ENCODE results near the gene CCNYL1.

Gene CCNYL1

GRCh38 chr2:207782238-207783030 lies 71.0 kb downstream of the CCNYL1 start:
- Mint-ChIP-seq H3K27me3 (ENCODE audit: low read depth) (peaks cover 20% of the 10 kb centered on the region), H3K9me3 (no peaks in the 10 kb centered on the region), H3K4me3 (no peak overlapping the region), H3K36me3 (ENCODE audit: low read depth) (no peaks in the 10 kb centered on the region), H3K4me1 (no peaks in the 10 kb centered on the region), H3K27ac (no peak overlapping the region)
- TF ChIP-seq, protein P1, sequence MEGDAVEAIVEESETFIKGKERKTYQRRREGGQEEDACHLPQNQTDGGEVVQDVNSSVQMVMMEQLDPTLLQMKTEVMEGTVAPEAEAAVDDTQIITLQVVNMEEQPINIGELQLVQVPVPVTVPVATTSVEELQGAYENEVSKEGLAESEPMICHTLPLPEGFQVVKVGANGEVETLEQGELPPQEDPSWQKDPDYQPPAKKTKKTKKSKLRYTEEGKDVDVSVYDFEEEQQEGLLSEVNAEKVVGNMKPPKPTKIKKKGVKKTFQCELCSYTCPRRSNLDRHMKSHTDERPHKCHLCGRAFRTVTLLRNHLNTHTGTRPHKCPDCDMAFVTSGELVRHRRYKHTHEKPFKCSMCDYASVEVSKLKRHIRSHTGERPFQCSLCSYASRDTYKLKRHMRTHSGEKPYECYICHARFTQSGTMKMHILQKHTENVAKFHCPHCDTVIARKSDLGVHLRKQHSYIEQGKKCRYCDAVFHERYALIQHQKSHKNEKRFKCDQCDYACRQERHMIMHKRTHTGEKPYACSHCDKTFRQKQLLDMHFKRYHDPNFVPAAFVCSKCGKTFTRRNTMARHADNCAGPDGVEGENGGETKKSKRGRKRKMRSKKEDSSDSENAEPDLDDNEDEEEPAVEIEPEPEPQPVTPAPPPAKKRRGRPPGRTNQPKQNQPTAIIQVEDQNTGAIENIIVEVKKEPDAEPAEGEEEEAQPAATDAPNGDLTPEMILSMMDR (IDR thresholded peaks at IDR 0.05; ENCODE audit: unreplicated experiment in 3 of 3): no peak

DNA sequence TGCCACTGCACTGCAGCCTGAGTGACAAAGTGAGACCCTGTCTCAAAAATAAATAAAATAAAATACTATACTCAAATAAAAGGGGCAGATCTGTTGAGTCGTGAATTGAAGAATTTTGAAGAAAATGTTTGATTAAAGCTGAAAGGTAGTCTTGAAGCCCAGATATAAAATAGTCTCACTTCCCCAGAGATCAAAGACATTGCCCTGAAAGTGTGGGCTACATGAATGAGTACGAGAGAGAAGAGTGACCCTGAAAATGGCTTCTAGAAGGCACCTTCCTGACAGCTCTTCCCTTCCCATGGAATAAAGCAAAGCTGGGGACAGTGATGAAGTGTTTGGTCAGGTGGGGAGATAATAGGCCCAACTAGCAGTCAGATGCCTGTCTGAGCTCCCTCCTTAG lies 72.1 kb downstream of the CCNYL1 start:
- H3K27me3 Mint-ChIP-seq (ENCODE audit: low read depth): peaks cover 16% of the 10 kb centered on the region
- H3K27ac Mint-ChIP-seq: no peak overlapping the region

GRCh38 chr2:207784898-207785297 lies 73.5 kb downstream of the CCNYL1 start:
- H3K27me3 Mint-ChIP-seq (ENCODE audit: low read depth): peaks cover 16% of the 10 kb centered on the region
- H3K36me3 Mint-ChIP-seq (ENCODE audit: low read depth): no peaks in the 10 kb centered on the region
- TF ChIP-seq, protein P1 (IDR thresholded peaks at IDR 0.05; ENCODE audit: unreplicated experiment in 3 of 3): no peak
- H3K4me1 Mint-ChIP-seq: no peaks in the 10 kb centered on the region
- no peaks in the 10 kb centered on the region for H3K9me3 Mint-ChIP-seq
- no peak overlapping the region for H3K4me3 Mint-ChIP-seq
- H3K27ac Mint-ChIP-seq: no peak overlapping the region

More for the DNA sequence above, 72.1 kb downstream of the CCNYL1 start:
- TF ChIP-seq, protein P1 (IDR thresholded peaks at IDR 0.05; ENCODE audit: unreplicated experiment in 3 of 3): no peak
- Mint-ChIP-seq H3K4me1 (no peaks in the 10 kb centered on the region), H3K36me3 (ENCODE audit: low read depth) (no peaks in the 10 kb centered on the region), H3K4me3 (no peak overlapping the region), H3K9me3 (no peaks in the 10 kb centered on the region)

DNA sequence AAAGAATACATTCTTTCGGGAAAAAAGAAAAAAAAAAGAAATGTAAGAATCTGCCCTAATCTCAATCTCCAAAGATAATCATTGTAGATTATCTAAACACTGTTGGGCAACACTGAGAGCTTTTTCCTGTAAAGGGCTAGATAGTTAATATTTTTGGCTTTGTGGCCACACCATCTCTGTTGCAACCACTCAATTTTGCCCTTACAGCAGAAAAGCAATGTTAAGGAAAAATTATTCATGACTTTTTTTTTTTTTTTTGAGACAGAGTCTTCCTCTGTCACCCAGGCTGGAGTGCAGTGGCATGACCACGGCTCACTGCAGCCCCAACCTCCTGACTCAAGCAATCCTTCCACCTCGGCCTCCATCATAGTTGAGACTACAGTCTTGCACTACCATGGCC lies 75.6 kb downstream of the CCNYL1 start:
- Mint-ChIP-seq H3K27ac (no peak overlapping the region), H3K9me3 (no peaks in the 10 kb centered on the region), H3K27me3 (ENCODE audit: low read depth) (peaks cover 26% of the 10 kb centered on the region), H3K4me1 (no peaks in the 10 kb centered on the region), H3K4me3 (no peak overlapping the region), H3K36me3 (ENCODE audit: low read depth) (no peaks in the 10 kb centered on the region)
- TF ChIP-seq, protein P1 (IDR thresholded peaks at IDR 0.05; ENCODE audit: unreplicated experiment in 3 of 3): no peak

- TF ChIP-seq, protein P1 (IDR thresholded peaks at IDR 0.05; ENCODE audit: unreplicated experiment in 3 of 3): no peak
- Mint-ChIP-seq H3K36me3 (ENCODE audit: low read depth) (no peaks in the 10 kb centered on the region), H3K27ac (no peak overlapping the region), H3K9me3 (no peaks in the 10 kb centered on the region), H3K4me1 (no peaks in the 10 kb centered on the region), H3K27me3 (ENCODE audit: low read depth) (peaks cover 23% of the 10 kb centered on the region), H3K4me3 (no peak overlapping the region)
Measured at GRCh38 chr2:207787800-207788199, 76.4 kb downstream of the CCNYL1 start.

DNA sequence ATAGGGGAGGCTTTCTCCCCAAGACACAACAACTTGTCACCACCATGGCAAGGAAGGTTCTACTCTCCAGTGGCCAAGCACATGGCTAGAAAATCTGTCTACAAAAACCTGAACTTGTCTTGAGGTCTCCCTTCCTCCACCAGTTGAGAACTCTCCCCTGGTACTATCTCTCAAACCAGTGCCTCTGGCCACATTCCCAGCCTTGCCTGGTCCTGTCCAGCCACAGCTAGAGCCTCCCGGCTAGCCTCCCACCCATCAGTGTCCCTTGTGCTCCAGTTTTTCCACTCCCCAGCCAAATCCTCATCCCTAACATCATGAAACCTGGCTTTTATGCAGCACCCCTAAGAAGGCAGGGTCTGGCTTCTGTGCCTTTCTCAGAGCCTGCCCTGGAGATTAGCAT lies 79.5 kb downstream of the CCNYL1 start:
- H3K9me3 Mint-ChIP-seq: no peaks in the 10 kb centered on the region
- H3K4me1 Mint-ChIP-seq: no peaks in the 10 kb centered on the region
- no peak overlapping the region for H3K27ac Mint-ChIP-seq
- H3K27me3 Mint-ChIP-seq (ENCODE audit: low read depth): peaks cover 16% of the 10 kb centered on the region
- TF ChIP-seq, protein P1 (IDR thresholded peaks at IDR 0.05; ENCODE audit: unreplicated experiment in 3 of 3): no peak
- H3K4me3 Mint-ChIP-seq: no peak overlapping the region
- no peaks in the 10 kb centered on the region for H3K36me3 Mint-ChIP-seq (ENCODE audit: low read depth)
